HepG2 (cell line): ENCODE results near the gene ITGB5. TPM values are rescaled to one million over a fixed set of nuclear protein-coding genes. Genes with fewer than 3 reads are reported as not detected.

Source experiments
- AKNA ChIP-seq: sonication (generic); formaldehyde crosslinking; IDR thresholded peaks from 2 replicates; pipeline ENCODE4 v1.4.0; 2020; ENCODE audit warnings: missing genetic modification reagents, borderline replicate concordance
- ARID5B ChIP-seq: IDR thresholded peaks from 2 replicates; pipeline ENCODE4 v1.4.0; 2020; ENCODE audit warnings: mild to moderate bottlenecking, missing genetic modification reagents
- BHLHE40 ChIP-seq: IDR thresholded peaks from 2 replicates; pipeline ENCODE4 v1.6.1; 2011; ENCODE audit warnings: low read length, improper control_type of control experiment
- HOMEZ ChIP-seq: IDR thresholded peaks from 2 replicates; pipeline ENCODE4 v1.6.1; 2016; ENCODE audit warnings: low read depth
- MEIS2 ChIP-seq: sonication (generic); formaldehyde crosslinking; IDR thresholded peaks from 2 replicates; pipeline ENCODE4 v1.9.0; 2021; ENCODE audit warnings: mild to moderate bottlenecking, missing genetic modification reagents
- RXRA ChIP-seq: sonication (generic); formaldehyde crosslinking; IDR thresholded peaks from 2 replicates; pipeline ENCODE4 v1.5.1; 2020; ENCODE audit warnings: missing genetic modification reagents
- TGIF2 ChIP-seq: IDR thresholded peaks from 2 replicates; pipeline ENCODE4 v1.6.1; 2016; ENCODE audit warnings: control low read depth, missing compliant biosample characterization
- ZNF550 ChIP-seq: sonication (generic); formaldehyde crosslinking; IDR thresholded peaks from 2 replicates; pipeline ENCODE4 v1.4.0; 2020; ENCODE audit warnings: mild to moderate bottlenecking, missing genetic modification reagents, borderline replicate concordance
- polyA plus RNA-seq, 8 experiments: library from polyadenylated mRNA; depleted of rRNA in 3 of 8; stranded (reverse) in 7 of 8; unstranded in 1 of 8; fragments of >200 nt; fragmentation: Illumina TruSeq in 4 of 8; extraction: Trizol in 4 of 8; gene quantifications; 2 replicates each; pipeline versions ENCODE4 v1.2.1 to v1.2.3, GENCODE V29; 2011 to 2016; ENCODE audit warnings: low read depth in 4 of 8, missing spikeins in 1 of 8, mixed read lengths in 1 of 8; ENCODE audit not compliant: insufficient read depth in 1 of 8
- total RNA-seq, 5 experiments: library from RNA; depleted of rRNA; stranded (reverse); fragments of >200 nt; fragmentation: Illumina TruSeq; extraction: Trizol; gene quantifications; 2 replicates each; pipeline ENCODE4 v1.2.3, GENCODE V29; 2016; ENCODE audit warnings: low read depth in 1 of 5
- TF ChIP-seq, protein P1 (sequence below): sonication (generic); formaldehyde crosslinking; IDR thresholded peaks from 2 replicates; pipeline ENCODE4 v1.4.0; 2020; ENCODE audit warnings: missing genetic modification reagents, borderline replicate concordance
- TF ChIP-seq, protein P2 (sequence below): sonication (generic); formaldehyde crosslinking; IDR thresholded peaks from 2 replicates; pipeline ENCODE4 v1.8.0; 2022; ENCODE audit warnings: missing genetic modification reagents, mild to moderate bottlenecking, moderate library complexity, borderline replicate concordance

Gene ITGB5
- total and polyA plus RNA-seq, 2 of the 13 experiments (the other 11 are each of a cell fraction or from before 2014, with no cell fraction given) = 74.1 to 343 TPM

- TF ChIP-seq AKNA (CRISPR knock-in tag) = no peak
- TF ChIP-seq ARID5B (CRISPR knock-in tag) = peak; percentile 48; the same call in 1 of the 2 replicates
- TF ChIP-seq, protein P1, sequence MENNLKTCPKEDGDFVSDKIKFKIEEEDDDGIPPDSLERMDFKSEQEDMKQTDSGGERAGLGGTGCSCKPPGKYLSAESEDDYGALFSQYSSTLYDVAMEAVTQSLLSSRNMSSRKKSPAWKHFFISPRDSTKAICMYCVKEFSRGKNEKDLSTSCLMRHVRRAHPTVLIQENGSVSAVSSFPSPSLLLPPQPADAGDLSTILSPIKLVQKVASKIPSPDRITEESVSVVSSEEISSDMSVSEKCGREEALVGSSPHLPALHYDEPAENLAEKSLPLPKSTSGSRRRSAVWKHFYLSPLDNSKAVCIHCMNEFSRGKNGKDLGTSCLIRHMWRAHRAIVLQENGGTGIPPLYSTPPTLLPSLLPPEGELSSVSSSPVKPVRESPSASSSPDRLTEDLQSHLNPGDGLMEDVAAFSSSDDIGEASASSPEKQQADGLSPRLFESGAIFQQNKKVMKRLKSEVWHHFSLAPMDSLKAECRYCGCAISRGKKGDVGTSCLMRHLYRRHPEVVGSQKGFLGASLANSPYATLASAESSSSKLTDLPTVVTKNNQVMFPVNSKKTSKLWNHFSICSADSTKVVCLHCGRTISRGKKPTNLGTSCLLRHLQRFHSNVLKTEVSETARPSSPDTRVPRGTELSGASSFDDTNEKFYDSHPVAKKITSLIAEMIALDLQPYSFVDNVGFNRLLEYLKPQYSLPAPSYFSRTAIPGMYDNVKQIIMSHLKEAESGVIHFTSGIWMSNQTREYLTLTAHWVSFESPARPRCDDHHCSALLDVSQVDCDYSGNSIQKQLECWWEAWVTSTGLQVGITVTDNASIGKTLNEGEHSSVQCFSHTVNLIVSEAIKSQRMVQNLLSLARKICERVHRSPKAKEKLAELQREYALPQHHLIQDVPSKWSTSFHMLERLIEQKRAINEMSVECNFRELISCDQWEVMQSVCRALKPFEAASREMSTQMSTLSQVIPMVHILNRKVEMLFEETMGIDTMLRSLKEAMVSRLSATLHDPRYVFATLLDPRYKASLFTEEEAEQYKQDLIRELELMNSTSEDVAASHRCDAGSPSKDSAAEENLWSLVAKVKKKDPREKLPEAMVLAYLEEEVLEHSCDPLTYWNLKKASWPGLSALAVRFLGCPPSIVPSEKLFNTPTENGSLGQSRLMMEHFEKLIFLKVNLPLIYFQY (CRISPR knock-in tag) = 0 out of 2 replicates have a peak, but pooled peaks have one; percentile 51
- TF ChIP-seq HOMEZ (CRISPR knock-in tag) = no peak
- no peak for TF ChIP-seq ZNF550 (CRISPR knock-in tag)
- peak; percentile 42; the same call in 1 of the 2 replicates for TF ChIP-seq MEIS2
- TF ChIP-seq BHLHE40 = 0 out of 2 replicates have a peak, but pooled peaks have one; percentile 43
- TF ChIP-seq, protein P2, sequence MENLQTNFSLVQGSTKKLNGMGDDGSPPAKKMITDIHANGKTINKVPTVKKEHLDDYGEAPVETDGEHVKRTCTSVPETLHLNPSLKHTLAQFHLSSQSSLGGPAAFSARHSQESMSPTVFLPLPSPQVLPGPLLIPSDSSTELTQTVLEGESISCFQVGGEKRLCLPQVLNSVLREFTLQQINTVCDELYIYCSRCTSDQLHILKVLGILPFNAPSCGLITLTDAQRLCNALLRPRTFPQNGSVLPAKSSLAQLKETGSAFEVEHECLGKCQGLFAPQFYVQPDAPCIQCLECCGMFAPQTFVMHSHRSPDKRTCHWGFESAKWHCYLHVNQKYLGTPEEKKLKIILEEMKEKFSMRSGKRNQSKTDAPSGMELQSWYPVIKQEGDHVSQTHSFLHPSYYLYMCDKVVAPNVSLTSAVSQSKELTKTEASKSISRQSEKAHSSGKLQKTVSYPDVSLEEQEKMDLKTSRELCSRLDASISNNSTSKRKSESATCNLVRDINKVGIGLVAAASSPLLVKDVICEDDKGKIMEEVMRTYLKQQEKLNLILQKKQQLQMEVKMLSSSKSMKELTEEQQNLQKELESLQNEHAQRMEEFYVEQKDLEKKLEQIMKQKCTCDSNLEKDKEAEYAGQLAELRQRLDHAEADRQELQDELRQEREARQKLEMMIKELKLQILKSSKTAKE (CRISPR knock-in tag) = peak; percentile 36; the same call in 1 of the 2 replicates
- TF ChIP-seq RXRA = peak; percentile 38; the same call in 1 of the 2 replicates
- peak; percentile 83 for TF ChIP-seq TGIF2 (CRISPR knock-in tag)
Measured at GRCh38 chr3:124886168-124887056, 753 bp downstream of the ITGB5 start (continued).
